ENCODE measurements around the gene YIF1A. TPM values are rescaled to one million over a fixed set of nuclear protein-coding genes. Genes with fewer than 3 reads are reported as not detected.
A peak's percentile ranks its signal among the peaks of the same experiment; 100 is the strongest.
"Not testable (repeated sequence)": the region's sequence is repeated elsewhere in the genome, so short reads cannot be mapped to it uniquely, and the experiment has no call there.

Gene YIF1A
- polyA plus RNA-seq, 1 experiment: 228 TPM

DNA sequence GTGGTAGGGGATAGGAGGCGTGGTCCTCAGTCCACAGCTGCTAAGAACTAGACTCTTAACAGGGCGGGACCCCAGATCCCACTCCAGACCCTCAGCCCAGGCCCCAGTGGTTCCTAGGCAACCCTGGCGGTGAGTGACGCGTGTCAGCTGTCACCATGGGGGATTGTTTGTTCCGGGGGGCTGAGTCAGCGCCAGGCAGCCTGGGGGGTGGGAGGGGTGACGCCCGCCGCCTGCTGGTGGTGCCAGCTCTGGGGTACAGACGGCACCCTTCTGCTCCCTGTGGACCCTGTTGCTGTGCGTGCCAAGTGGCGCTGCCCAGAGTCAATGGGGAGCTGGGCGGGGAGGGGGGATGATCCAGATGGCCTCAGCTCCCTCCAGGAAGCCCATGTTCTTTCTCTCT, 8.5 kb downstream of the YIF1A start:
- Histone ChIP-seq H3K36me3 (ENCODE audit: control insufficient read depth, insufficient read depth, low read length) (peaks cover 10% of the 10 kb centered on the region), H3K27me3 (ENCODE audit: control insufficient read depth, insufficient read depth, low read length) (no peaks in the 10 kb centered on the region), H3K4me3 (ENCODE audit: low read depth, low read length) (no peak overlapping the region)
- no peak for DNase-seq (ENCODE audit: low read depth)
- POLR2A ChIA-PET: no interaction called here
- CTCF ChIA-PET: interaction anchor here (1.0 to 4.1 kb wide), 5 partner anchors 9 to 59 kb away, joined by 3 to 60 read pairs (median 4); partner anchors contain the start of genes RAB1B, RIN1 and YIF1A
- TF ChIP-seq, protein P1, sequence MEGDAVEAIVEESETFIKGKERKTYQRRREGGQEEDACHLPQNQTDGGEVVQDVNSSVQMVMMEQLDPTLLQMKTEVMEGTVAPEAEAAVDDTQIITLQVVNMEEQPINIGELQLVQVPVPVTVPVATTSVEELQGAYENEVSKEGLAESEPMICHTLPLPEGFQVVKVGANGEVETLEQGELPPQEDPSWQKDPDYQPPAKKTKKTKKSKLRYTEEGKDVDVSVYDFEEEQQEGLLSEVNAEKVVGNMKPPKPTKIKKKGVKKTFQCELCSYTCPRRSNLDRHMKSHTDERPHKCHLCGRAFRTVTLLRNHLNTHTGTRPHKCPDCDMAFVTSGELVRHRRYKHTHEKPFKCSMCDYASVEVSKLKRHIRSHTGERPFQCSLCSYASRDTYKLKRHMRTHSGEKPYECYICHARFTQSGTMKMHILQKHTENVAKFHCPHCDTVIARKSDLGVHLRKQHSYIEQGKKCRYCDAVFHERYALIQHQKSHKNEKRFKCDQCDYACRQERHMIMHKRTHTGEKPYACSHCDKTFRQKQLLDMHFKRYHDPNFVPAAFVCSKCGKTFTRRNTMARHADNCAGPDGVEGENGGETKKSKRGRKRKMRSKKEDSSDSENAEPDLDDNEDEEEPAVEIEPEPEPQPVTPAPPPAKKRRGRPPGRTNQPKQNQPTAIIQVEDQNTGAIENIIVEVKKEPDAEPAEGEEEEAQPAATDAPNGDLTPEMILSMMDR (IDR thresholded peaks at IDR 0.05; ENCODE audit: insufficient read depth, low read depth, low read length): no peak

DNA sequence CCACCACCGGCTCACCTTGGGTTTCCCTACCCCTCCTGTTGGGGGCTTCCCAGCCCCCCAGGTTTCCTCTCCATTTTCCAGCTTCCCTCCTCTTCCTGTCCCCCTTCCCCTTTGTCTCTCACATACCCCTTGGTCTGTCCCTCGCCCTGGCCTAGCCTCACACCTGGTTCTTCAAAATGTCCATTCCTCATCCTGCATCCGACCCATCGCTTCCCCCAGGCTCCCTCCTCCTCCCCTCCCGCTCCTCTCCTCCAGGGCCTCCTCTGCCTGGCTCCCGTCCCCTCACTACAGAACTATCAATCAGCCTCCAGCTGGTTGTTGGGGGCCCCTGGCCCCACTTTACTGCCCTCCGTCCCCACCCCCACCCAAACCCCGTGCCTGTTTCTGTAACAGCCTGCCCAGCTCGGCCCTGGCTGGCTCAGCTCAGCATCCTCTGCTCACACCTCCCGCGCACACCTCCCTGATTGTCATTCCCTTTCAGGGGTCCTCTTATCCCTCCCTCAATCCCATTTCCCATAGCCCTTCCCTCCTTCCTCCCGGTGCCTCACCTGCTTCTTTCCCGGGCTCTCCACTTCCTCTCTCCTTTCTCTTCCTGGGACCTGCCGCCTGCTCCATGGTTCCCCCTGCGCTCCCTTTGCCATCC, 9.7 kb downstream of the YIF1A start:
- CTCF ChIA-PET: interaction anchor here (1.4 kb wide), 1 partner anchor 10 kb away, joined by 3 read pairs; the partner anchor contains the start of gene YIF1A
- H3K36me3 ChIP-seq (ENCODE audit: control insufficient read depth, insufficient read depth, low read length): peaks cover 13% of the 10 kb centered on the region
- POLR2A ChIA-PET: interaction anchor here (0.6 kb wide), 1 partner anchor 57 kb away, joined by 4 read pairs; no protein-coding TSS in a partner anchor

DNA sequence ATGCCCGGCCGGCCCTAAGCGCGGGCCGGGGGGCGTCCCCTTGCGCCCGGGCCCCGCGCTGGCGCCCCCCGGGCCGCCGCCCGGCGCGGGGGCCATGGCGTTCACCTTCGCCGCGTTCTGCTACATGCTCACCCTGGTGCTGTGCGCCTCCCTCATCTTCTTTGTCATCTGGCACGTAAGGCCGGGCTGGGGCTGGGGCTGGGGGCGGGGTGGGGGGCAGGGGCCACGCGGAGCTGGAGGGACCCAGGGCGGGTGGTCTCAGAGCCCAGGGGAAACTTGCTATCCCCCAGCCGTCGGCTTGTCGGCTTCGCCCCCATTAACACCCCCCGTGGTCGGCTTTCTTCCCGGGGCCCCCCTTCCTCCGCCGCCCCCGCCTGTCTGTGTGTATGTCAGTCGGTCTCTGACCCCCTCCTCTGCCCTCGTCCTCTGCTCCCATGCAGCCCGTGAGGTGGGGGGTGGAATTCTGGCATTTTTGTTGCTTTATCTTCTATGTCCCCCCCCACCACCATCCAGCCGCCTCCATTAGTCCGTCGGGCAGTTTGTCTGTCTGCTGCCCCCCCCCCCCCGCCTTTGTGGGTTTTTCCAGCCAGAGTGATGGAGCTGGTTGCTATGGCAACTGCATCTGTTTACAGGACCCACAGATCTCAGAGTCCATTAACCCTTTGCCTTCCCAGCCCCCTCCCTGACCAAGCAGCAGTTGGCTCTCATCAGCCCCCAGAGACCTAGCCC, 10.4 kb downstream of the YIF1A start:
- Histone ChIP-seq H3K4me3 (ENCODE audit: low read depth, low read length) (peak overlapping the region; percentile 4; the same call in 1 of the 2 replicates), H3K27me3 (ENCODE audit: control insufficient read depth, insufficient read depth, low read length) (no peaks in the 10 kb centered on the region), H3K36me3 (ENCODE audit: control insufficient read depth, insufficient read depth, low read length) (peaks cover 14% of the 10 kb centered on the region)
- CTCF ChIA-PET: no interaction called here
- DNase-seq (ENCODE audit: low read depth): no peak
- POLR2A ChIA-PET: interaction anchor here (0.6 kb wide), 1 partner anchor 56 kb away, joined by 4 read pairs; no protein-coding TSS in a partner anchor
- TF ChIP-seq, protein P1 (IDR thresholded peaks at IDR 0.05; ENCODE audit: insufficient read depth, low read depth, low read length): no peak

More for the DNA sequence above, 9.7 kb downstream of the YIF1A start:
- Histone ChIP-seq H3K4me3 (ENCODE audit: low read depth, low read length) (no peak overlapping the region), H3K27me3 (ENCODE audit: control insufficient read depth, insufficient read depth, low read length) (no peaks in the 10 kb centered on the region)
- TF ChIP-seq, protein P1 (IDR thresholded peaks at IDR 0.05; ENCODE audit: insufficient read depth, low read depth, low read length): no peak
- DNase-seq (ENCODE audit: low read depth): no peak

DNA sequence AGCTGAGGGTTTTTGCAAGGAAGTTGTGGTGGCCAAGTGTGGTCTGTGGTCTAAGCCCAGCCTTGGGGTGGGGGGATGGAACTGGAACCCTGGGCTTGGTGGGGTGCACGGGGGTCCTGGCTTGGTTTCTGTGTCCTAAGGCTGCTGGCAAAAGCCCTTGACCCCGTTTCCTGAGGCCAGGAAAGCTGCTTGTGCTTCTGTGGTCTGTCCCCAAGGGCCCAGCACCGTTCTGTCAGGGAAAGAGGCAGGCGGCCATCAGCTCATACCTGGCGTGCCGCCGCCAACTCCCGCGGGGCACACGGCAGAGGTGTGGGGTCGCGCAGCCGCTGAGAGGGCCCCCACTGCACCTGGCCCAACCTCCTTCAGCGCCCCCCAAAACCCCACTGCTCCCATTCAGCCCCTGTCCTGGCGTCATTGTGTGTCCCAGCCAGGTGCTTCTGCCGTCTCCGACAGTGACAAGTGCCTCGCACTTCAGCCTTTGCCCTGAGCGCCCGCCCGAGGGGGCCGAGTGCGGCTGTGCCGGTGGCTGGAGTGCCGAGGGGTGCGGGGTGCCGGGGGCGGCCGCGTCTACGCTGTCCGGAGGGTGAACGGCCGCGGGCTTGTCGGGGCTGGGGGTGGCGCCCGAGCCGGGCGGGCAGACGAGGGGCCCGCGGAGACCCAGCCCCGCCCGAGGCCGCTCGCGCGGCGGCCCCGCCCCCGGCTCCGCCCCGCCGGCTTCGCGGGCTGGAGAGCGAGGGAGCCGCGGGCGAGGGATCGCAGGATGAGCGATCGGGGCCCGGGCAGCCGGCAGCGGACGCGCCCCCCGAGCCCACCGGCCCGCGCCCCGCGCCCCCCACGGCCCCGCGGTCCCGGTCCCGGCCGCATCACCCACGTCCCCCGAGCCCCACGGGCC, 11.2 kb downstream of the YIF1A start, which contains the start of gene CNIH2:
TSS of gene CNIH2 (plus strand) at position 705 of the 892 bp plus-strand sequence. CDS start 282 bp downstream, outside the sequence.
- ChIA-PET POLR2A (no interaction called here), CTCF (interaction anchor here (0.8 to 1.0 kb wide), 2 partner anchors 9 to 10 kb away, joined by 3 read pairs; partner anchors contain the start of gene RAB1B)
- peak within 1 kb of the TSS; percentile 22 for H3K4me3 ChIP-seq (ENCODE audit: low read depth, low read length)

DNA sequence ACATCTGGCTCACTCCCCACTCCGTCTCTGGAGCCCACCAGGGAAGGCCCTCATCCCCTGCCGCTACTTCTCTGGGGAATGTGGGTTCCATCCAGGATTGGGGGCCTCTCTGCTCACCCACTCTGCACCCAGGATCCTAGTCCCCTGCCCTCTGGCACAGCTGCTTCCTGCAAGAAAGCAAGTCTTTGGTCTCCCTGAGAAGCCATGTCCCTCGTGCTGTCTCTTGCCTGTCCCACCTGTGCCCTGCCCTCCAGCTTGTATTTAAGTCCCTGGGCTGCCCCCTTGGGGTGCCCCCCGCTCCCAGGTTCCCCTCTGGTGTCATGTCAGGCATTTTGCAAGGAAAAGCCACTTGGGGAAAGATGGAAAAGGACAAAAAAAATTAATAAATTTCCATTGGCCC, 11.9 kb downstream of the YIF1A start:
- DNase-seq (ENCODE audit: low read depth); H3K4me3 ChIP-seq (ENCODE audit: low read depth, low read length); H3K27me3 ChIP-seq (ENCODE audit: control insufficient read depth, insufficient read depth, low read length); POLR2A ChIA-PET: not testable (repeated sequence)
- H3K36me3 ChIP-seq (ENCODE audit: control insufficient read depth, insufficient read depth, low read length): peaks cover 27% of the 10 kb centered on the region
- CTCF ChIA-PET: interaction anchor here (0.8 to 1.0 kb wide), 2 partner anchors 9 to 11 kb away, joined by 3 read pairs; partner anchors contain the start of gene RAB1B

More for the DNA sequence above, 11.2 kb downstream of the YIF1A start, which contains the start of gene CNIH2:
- H3K36me3 ChIP-seq (ENCODE audit: control insufficient read depth, insufficient read depth, low read length): peaks cover 22% of the 10 kb centered on the region
- no peaks in the 10 kb centered on the region for H3K27me3 ChIP-seq (ENCODE audit: control insufficient read depth, insufficient read depth, low read length)
- TF ChIP-seq, protein P1 (IDR thresholded peaks at IDR 0.05; ENCODE audit: insufficient read depth, low read depth, low read length): no peak
- no peak for DNase-seq (ENCODE audit: low read depth)

DNA sequence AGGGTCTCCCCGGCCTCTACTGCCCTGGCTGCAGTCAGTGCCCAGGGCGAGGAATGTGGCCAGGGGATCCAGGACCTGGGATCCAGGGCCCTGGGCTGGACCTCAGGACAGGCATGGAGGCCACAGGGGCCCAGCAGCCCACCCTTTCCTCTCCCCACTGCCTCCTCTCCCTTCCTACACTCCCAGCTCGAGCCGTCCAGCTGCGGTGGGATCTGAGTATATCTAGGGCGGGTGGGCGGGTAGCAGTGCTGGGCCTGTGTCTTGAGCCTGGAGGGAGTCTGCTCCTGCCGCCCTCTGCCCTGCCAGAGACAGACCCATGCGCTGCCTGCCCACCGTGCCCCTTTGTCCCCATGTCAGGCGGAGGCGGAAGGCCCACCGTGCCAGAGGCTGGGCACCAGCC, 12.3 kb downstream of the YIF1A start:
- CTCF ChIA-PET: interaction anchor here (0.8 kb wide), 1 partner anchor 8 kb away, joined by 3 read pairs; the partner anchor contains the start of gene RAB1B
- H3K4me3 ChIP-seq (ENCODE audit: low read depth, low read length); DNase-seq (ENCODE audit: low read depth); POLR2A ChIA-PET; H3K27me3 ChIP-seq (ENCODE audit: control insufficient read depth, insufficient read depth, low read length): not testable (repeated sequence)
- peaks cover 32% of the 10 kb centered on the region for H3K36me3 ChIP-seq (ENCODE audit: control insufficient read depth, insufficient read depth, low read length)
